GM19372 (cell line): ENCODE measurements around the gene KMT2D.
A peak's percentile ranks its signal among the peaks of the same experiment; 100 is the strongest.

Experiments used
- ATAC-seq: cut with Tn5 transposase; IDR thresholded peaks from one replicate; pipeline ENCODE4 v1.9.1; 2021; ENCODE audit warnings: mild to moderate bottlenecking, low read depth, moderate library complexity; ENCODE audit not compliant: unreplicated experiment

Gene KMT2D, protein sequence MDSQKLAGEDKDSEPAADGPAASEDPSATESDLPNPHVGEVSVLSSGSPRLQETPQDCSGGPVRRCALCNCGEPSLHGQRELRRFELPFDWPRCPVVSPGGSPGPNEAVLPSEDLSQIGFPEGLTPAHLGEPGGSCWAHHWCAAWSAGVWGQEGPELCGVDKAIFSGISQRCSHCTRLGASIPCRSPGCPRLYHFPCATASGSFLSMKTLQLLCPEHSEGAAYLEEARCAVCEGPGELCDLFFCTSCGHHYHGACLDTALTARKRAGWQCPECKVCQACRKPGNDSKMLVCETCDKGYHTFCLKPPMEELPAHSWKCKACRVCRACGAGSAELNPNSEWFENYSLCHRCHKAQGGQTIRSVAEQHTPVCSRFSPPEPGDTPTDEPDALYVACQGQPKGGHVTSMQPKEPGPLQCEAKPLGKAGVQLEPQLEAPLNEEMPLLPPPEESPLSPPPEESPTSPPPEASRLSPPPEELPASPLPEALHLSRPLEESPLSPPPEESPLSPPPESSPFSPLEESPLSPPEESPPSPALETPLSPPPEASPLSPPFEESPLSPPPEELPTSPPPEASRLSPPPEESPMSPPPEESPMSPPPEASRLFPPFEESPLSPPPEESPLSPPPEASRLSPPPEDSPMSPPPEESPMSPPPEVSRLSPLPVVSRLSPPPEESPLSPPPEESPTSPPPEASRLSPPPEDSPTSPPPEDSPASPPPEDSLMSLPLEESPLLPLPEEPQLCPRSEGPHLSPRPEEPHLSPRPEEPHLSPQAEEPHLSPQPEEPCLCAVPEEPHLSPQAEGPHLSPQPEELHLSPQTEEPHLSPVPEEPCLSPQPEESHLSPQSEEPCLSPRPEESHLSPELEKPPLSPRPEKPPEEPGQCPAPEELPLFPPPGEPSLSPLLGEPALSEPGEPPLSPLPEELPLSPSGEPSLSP (N-terminal part only)

DNA sequence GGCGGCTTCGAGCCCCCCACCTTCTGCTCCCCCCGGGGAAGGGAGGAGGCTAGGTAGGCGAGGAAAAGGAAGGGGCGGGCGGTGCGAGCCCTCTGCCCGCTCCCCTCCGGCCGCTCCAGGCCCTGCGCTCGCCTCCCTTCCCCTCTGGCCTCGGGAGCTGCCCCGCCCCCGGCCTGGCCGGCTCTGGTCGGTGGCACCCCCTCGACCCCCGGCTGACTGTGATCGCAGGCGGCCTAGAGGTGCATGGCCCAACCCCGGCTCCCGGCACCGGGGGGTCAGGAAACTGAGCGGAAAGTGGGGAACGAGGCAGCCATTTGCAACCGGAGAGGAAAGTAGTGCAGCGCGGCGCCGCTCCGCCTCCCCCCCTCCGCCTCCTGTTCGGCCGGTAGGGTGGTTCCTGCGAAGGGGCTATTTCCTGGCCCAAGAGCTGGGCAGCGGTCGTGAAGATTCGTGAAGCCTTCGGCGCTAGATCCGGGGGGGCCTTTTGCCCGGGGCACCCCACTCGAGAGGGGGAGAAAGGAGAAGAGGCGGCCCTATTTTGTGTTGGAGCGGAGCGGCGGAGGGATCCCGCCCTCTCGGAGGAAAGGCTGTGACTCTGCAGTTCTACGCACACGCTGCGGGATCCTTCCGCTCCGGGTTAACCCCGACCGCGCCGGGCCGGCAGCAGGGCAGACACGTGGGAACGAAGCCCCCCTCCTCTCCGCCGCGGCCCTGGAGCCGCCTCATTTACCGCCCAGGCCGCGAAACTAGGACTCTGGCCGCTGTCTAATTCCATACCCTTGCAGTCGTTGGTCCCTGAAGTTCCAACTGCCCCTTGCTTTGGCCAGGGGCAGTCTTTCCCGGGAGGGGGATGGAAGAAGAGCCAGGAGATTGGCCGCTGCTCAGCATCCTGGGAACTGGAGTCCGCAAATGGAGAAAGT lies at the start of gene KMT2D:
Gene KMT2D, minus strand, starts transcription at position 558 of the 920 bp plus-strand sequence. CDS start 5,470 bp downstream, outside the sequence.
- peak; percentile 48 for ATAC-seq

DNA sequence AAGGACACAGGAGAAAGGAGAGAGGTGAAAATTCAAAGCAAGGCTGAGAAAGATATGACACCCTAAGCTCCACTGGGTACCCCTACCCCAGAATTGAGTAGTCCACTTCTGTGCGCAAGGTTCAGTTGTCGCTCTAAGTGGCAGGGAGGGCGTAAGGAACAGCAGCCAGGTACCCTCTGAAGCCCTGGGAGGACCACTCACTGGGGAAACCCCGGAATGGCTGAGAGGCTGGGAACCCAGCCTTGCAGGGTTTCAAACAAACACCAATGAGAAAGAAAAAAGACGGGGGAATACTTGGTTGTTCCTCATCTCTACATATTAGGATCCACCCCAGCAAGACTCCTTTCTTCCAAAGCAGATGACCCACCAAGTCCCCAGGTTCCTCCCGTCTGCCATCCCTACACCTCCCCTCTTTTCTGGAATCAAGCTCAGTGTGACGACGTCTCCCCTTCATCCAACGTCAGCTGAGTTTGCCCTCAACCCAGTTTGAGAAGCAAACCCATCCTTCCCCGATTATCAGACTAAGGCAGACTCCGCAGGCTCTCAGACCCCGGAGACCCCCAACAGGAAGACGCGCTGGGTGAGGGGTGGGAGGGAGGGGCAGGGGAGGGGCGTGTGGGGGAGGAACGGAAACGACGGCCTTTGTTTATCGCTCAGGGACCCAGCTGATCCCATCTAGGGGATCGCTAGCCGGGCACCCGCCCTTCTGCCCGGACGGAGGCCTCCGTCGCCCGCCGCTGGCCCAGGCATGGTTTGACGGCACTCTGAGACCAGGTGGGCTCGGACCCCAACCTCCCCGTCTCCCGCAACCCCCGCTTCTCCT lies 49.3 kb upstream of the KMT2D start:
- ATAC-seq = peak; percentile 6

DNA sequence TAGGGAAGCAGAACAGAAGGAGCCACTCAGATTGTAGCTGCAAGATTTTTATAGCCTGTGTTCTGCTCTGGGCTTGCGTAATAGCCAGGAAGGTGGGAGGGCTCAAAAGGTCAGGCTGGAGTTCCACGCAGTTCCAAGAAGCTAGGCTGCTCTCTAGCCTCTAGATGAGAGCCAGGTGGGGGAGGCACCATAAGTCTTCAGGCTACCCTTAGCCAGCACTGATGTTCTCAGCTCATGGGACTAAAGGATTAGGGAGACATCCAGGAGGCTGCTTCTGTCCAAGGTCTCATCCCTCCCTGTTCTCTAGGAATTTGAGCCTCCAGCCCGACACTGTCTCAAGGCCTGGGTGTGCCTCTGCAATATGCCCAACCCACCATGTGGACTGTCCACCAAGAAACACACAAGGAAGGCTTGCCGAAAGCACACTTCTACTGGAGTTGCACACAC lies 48.4 kb upstream of the KMT2D start:
- ATAC-seq = no peak

DNA sequence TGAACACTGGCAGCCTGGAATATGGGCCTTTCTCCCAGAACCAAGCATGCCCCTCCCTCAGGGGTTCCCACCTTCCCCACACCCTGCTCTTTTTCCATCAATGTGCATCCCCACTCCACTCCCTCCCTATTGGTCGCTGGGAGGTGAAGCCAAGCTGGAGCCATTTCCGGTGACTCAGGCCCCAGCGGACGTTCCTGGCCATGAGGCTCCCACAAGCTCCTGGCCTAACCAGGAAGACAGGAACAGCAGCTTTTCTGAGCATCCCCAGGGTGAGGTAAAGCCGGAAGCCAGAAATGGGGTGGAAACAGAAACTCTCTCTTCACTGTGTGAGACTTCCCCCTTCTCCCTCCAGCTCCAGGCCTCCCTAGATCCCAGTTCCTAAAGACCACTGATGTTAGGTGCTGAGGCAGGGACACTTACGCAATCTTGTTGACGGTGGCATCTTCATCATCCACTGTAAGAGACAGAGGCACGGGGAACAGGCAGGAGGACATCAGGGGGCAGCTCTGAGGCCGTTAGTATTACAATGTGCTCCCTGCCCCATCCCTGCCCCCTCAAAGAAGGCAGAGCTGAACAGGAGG lies 45.0 kb upstream of the KMT2D start:
- ATAC-seq = no peak

DNA sequence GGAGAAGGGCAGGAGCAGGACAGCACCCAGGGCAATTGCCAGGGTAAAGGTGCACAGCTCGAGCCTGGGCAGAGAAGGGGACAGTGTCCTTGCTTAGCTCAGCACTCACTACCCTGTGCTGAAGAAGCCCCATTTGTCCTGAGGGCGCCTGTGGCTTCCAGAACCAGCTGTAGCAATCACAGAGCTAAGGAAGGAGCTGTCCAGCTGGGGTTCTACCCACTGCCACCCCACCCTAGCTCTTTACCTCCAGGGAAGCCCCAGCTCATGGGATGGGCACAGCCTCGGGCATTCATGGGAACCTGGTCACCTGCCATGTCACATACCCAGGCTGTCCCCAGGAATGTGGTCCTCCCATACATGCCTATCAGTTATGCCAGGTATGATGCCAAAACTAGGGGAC lies 44.2 kb upstream of the KMT2D start:
- ATAC-seq = no peak

DNA sequence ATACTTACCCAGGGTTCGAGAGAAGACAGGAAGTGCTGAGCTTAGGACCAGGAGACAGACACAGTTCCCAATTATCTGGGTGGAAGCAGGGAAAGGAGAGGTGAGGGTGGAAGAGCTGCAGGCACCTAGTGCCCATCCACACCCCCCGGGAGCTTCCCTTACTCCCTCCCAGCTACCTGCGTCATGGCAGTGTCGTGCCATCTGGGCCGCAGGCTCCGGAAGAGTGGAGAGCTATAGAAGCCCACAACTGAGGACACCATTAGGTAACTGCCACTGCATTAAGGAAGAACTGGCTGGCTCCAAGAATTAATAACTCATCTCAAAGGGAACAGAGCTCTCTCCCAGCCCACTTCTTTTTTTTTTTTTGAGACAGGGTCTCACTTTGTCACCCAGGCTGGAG lies 39.8 kb upstream of the KMT2D start:
- ATAC-seq = no peak

DNA sequence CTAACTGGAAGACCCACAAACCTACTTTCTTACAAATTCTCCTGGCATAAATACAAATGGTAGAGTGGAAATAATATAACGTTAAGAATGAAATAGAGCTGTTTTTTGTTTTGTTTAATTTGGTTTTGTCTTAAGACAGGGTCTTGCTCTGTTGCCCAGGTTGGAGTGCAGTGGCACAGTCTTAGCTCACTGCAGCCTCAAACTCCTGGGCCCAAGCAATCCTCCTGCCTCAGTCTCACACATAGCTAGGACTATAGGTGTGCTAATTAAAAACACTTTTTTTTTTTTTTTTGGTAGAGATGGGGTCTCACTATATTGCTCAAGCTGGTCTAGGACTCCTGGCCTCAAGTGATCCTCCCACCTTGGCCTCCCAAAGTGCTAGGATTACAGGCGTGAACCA lies 38.1 kb upstream of the KMT2D start:
- ATAC-seq = no peak

DNA sequence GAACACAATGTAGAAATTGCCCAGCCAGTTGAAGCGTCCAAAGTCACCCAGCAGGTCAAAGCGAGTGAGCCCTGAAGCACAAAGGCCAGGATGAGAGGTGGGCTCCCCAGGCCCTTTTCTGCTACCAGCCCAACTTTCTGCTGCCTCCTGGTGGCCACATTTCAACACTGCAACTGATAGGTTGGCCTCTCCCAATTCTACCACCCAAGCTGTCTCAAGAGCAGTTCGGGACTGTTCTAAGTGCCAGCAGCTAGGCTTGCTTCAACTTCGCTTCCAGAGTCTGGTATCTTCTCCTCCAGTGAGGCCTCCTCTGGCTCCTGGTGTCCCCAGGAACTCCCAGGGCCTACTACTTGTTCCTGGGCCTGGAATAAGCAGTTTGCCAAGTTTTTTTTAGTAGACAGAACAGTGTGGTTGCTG lies 37.4 kb upstream of the KMT2D start:
- no peak for ATAC-seq

DNA sequence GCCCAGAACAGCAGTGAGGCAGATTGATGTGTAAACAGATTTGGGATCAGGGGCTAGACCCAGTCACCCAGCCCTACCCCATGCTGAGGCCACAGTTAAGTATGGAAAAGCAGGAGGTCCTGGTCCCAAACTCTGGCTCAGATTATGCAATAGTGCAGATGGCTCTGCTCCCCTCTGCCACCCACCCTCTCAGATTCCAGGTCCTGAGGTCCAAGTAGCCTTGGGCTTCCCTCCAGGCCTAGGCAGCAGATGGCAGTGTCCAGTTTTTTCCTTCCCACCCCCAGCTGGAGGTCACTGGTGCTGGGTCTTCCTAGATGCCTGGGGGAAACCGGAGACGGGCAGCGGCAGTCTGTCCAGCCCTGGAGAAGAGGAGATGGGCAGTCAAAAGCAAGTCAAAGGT lies 36.8 kb upstream of the KMT2D start:
- ATAC-seq = no peak

DNA sequence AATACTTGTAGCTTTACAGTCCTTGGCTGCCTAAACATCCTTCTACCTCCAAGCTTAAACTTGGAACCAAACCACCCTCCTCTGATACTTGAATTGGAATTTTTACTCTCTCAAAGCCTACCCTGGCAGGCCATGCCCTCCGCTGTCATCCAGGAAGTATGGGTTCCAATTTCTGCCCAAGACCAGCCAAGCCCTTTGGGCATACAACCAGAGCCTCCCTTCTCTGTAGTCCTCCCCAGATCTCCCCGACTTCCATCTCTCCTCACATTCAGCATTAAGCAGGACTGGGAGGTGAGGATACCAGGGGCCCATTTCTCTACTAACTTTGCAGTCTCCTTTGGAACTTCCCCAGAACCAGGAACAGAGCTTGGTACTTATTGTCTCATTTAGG lies 34.4 kb upstream of the KMT2D start:
- ATAC-seq = no peak

DNA sequence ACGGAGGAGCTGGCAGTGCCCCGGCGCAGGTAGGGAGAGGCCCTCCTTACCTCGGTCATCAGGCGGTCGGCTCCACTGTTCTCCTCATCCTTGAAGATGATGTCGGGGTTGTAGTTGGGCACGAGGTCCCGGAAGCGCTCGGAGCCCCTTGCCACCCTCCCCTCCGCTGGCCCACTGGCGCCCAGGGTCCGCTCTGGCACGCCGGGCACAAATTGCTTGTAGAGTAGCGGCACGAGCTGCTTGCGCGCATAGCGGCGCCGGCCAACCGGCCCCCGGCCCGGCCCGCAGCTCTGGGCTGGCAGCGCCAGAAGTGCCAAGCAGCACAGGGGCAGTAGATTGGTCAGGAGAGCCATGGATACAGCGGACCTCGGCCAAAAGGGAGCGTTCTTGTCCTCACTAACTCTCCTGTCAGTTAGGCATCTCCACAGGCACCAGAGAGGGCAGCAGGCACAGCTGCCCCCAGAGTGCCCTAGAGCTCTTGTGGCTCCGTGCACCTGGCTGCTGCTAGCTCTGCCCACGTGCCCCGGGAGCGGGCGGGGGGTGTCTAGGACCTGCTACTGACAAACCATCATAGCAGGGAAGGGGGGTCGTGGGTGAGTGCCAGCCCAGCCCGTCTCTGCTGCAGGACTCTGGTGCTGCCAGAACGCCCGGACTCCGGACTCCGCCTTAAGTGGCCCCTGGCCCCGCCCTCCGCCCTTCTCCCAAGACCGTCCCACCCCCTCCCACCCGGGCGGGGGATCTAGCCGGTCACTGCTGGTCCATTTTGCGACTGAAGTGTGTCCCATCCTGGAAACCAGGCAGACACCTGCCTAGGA lies 33.8 kb upstream of the KMT2D start, which contains the start of gene DHH:
Gene DHH, minus strand, starts transcription at position 642 of the 815 bp plus-strand sequence. Its CDS starts 289 bp downstream, at position 353.
- no peak for ATAC-seq

DNA sequence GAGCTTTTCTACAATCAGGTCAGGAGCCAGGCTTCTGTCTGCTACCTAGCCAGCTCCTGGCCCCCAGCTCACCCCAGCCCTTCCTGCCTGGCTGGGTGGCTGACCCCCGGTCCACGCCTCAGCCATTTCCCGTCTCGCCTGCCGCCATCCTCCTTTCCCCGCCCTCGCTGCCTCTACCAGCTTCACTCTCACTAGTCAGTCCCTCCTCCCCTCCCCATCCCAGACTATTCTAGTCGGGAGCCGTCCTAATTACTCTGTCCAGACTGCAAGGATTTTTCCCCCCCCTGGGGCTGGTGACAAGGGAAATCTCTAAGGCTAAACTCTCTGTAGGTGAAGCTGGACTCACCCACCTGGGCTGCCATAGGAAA lies 33.2 kb upstream of the KMT2D start:
- no peak for ATAC-seq

DNA sequence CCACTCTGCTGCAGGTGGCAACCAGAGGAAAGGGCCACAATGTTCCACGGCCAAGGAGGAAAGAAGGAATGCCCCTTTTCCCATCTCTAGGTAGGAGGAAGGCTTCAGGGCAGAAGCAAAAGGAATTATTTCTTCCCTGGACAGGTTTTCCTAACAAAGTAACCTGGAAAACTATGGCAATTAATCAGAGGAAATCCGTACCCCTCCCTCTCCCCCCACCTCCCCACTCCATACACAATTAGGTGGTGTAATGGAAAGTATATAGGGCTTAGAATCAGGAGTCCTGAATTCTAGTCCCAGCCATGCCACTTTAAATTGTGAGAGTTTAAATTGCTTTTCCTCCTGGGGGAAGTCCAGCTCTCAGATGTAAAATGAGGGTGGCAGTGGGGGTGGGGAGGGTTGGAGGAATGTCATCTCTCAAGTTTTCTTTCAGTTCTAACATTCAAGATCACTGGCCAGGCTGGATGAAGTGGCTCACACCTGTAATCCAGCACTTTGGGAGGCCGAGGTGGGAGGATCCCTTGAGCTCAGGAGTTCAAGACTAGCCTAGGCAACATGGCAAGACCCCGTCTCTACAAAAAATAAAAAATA lies 32.3 kb upstream of the KMT2D start:
- ATAC-seq = no peak

DNA sequence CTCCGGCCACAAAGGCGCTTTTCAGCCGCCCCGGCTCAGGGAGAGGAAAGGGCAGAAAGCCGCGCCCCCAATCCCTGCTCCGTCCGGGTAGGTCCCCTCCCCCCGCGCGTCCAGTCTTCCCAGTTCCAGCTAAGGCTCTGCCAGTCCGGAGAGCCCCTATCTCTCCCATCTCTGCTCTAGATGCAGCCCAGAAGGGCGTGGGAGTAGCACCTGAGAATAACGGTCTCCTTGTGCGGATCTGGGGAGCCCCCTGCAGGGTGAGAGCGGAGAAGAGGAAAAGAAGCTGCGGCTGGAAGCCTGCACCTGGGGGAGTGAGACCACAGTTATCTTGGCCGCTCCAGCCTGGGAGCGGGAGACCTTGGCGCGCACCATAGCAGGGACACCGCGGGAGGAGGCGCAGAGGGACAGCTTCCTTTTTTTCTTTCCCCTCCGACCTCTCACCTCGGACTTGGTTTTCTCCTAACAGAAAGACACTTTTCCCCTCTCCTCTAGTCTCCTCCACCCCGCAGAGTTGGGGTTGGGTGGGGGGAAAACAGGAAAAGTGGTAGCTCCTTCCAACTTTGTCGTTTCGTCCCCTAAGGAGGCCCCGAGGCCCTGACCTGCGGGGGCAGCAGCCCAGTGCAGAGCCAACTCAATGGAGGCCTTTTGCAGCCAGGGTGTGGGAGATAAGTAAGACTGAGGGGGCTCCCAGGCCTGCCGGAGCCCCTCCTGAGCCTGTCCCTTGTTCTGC lies 31.7 kb upstream of the KMT2D start:
- ATAC-seq = no peak

DNA sequence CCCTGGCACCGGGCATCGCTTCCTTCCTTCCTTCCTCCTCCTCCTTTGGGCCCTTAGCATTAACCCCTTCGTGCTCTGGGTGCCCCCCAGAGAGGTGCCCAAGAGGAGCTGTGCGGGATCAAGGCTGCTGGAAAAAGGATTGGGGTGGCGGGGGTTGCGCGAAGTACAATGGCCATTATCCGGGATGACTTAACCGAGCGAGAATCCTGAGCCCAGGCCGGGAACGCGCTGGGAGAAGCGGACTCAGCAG lies 31.2 kb upstream of the KMT2D start:
- no peak for ATAC-seq

DNA sequence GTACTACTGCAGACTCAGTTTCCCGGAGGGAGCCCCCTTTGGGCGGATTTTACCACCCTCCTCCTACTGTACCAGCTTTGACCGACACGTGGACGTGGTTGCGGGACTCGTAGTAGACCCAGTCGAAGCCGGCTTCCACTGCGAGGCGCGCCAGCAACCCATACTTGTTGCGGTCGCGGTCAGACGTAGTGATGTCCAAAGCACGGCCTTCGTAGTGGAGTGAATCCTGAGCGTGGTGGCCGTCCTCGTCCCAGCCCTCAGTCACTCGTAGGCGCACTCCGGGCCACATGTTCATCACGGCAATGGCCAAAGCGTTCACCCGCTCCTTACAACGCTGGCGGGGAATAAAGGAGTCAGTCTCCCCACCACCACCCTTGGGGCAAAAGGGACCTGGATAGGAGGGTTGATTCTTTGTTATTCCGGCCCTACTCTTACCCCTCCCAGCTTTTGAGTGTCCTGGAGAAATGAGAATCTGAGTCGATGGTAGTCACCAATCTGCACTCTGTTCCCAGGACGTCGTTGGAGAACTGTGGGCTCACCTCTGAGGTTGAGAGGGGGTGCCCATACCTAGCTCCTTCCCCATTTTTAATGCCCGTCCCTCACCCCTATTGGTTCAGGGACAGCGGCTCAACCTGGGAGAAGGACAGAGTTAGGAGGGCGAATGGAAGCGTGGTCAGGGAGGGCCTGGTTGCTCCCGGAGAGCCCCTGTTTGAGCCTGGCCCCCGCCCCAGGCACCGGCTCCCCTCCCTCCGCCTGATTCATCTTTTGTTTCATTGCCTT lies 30.7 kb upstream of the KMT2D start:
- no peak for ATAC-seq
